Thymus (tissue), 11 donors: ENCODE data around the gene R3HDM4. TPM values are rescaled to one million over a fixed set of nuclear protein-coding genes. Genes with fewer than 3 reads are reported as not detected.
A peak's percentile ranks its signal among the peaks of the same experiment; 100 is the strongest.

Experiments used
- DNase-seq, 9 donors: peaks; one replicate each; pipeline ENCODE4 v3.0.0-alpha.2; 2013; ENCODE audit warnings: low spot score in 9 of 9, low read depth in 6 of 9, missing footprints in 1 of 9
- H3K27ac ChIP-seq, 2 donors: one replicate each; pipeline ENCODE4 v1.5.1; 2013; ENCODE audit warnings: control low read depth in 1 of 2, low read depth in 1 of 2, low read length in 1 of 2, mild to moderate bottlenecking in 1 of 2, moderate library complexity in 1 of 2
- H3K27me3 ChIP-seq, 2 donors: one replicate each; pipeline ENCODE4 v1.5.1; 2013; ENCODE audit warnings: low read length in 1 of 2; ENCODE audit not compliant: control insufficient read depth in 2 of 2, insufficient read depth in 1 of 2
- H3K36me3 ChIP-seq, 2 donors: one replicate each; pipeline ENCODE4 v1.5.1; 2013; ENCODE audit warnings: low read length in 1 of 2, mild to moderate bottlenecking in 1 of 2, moderate library complexity in 1 of 2; ENCODE audit not compliant: control insufficient read depth in 2 of 2, insufficient read depth in 2 of 2
- H3K4me1 ChIP-seq, 2 donors: one replicate each; pipeline ENCODE4 v1.5.1; 2013; ENCODE audit warnings: low read length in 2 of 2; ENCODE audit not compliant: control insufficient read depth in 2 of 2, insufficient read depth in 2 of 2
- H3K4me3 ChIP-seq, 2 donors: one replicate each; pipeline ENCODE4 v1.5.1; 2013; ENCODE audit warnings: low read length in 2 of 2, control low read depth in 1 of 2, mild to moderate bottlenecking in 1 of 2
- H3K9me3 ChIP-seq, 2 donors: one replicate each; pipeline ENCODE4 v1.5.1; 2013; ENCODE audit warnings: low read length in 1 of 2, mild to moderate bottlenecking in 1 of 2; ENCODE audit not compliant: control insufficient read depth in 2 of 2, insufficient read depth in 1 of 2
- WGBS: extraction: QIAGEN DNeasy Blood & Tissue Kit; methylation state at CpG from one replicate; pipeline ENCODE4 v1.1.7; 2013; 5-methylcytosine and 5-hydroxymethylcytosine counted together
- polyA plus RNA-seq: library from polyadenylated mRNA; stranded (reverse); fragments of 200-250 nt; gene quantifications from one replicate; pipeline ENCODE4 v1.2.3, GENCODE V29; 2013
- total RNA-seq: library from RNA; stranded (reverse); fragments of 120-200 nt; gene quantifications from one replicate; pipeline ENCODE4 v1.2.4, GENCODE V29; 2013
- donor health status: healthy.

The R3HDM4 gene
- total and polyA plus RNA-seq, 2 donors = 25.7 to 102 TPM

DNA sequence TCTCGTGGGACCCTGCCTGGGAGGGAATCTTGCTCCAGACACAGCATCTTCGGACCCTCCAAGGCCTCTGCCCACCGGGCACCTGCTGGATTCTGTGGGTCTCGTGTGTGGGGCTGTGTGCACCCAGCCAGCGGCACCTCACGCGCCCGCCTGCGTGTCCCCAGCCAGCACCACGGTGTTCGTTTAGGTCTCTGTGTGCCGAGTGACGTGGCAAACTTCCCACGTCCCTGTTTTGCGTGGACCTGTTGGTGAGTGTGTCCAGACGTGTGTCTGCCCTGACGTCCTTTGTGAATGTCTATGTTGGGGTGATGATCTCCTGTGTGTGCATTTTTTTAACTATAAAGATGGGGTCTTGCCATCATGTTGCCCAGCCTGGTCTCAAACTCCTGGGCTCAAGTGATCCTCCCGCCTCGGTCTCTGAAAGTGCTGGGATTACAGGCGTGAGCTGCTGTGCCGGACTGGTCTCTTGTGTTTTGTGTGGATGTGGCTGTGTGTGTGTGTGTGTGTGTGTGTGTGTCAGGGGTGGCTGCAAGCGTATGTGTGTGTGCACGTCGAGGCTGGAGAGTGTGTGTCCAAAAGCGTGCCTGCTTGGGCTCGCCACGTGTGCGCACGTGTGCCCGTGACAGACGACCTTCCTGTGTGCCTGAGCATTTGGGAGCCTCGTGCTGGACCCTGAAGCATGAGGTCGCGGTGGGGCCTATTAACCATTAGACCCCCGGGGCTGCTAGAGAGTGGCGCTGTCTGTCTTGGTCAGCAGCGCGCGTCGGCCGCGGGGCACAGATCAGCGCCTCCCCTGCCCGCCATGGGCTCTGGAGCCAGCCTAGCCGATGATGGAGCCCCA is 28.5 kb upstream of the R3HDM4 start:
- WGBS = 83% methylated on average over 45 of the region's 45 CpGs
- peaks cover 8 to 18% of the 10 kb centered on the region in 2 donors for H3K36me3 ChIP-seq

DNA sequence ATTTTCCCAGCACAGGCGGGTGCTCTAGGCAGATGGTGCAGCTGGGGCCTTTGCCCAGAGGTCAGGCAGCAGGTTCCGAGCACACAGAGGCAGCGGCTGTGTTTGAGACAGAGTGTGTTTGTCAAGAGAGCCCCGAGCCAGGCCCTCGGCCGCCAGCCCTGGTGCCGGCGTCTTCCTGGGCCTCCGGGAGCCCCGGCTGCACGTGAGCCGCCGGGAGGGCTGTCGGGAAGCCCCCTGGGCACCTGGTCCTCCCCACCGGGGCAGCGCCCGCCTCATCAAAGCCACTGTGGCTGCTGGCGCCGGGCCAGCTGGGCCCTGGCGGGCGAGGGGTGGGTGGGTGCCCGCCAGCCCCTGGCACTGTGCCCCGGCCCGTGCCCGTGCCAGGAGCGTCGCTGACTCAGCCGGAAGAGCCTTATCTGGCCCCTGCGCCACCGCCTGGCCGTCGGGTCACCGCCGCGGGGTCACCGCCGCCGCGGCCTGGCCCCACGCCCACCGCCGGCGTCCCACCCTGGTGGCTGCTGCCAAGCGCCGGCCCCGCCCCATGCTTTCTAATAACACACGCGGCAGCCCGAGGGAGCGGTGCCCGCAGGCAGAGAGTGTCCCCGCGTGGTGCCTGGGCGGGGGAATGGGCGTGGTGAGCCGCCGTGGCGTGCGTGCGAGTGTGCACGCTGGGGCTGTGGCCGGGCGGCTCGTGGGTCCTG is 27.7 kb upstream of the R3HDM4 start:
- H3K9me3 ChIP-seq = peaks cover 0 to 16% of the 10 kb centered on the region in 2 donors
- peaks cover 8 to 23% of the 10 kb centered on the region in 2 donors for H3K36me3 ChIP-seq
- H3K4me3 ChIP-seq = peak overlapping the region in 1 of 2 donors; percentile 44
- H3K4me1 ChIP-seq = peaks cover 0 to 10% of the 10 kb centered on the region in 2 donors
- WGBS = 4% methylated on average over 64 of the region's 64 CpGs
- H3K27ac ChIP-seq = peak overlapping the region in 1 of 2 donors; percentile 20
- no peaks in the 10 kb centered on the region for H3K27me3 ChIP-seq
- no peak for DNase-seq

More for the DNA sequence above, 28.5 kb upstream of the R3HDM4 start:
- DNase-seq = no peak
- no peak overlapping the region for H3K27ac ChIP-seq
- no peaks in the 10 kb centered on the region for H3K27me3 ChIP-seq
- peak overlapping the region in 1 of 2 donors; percentile 44 for H3K4me3 ChIP-seq
- H3K4me1 ChIP-seq = peaks cover 0 to 10% of the 10 kb centered on the region in 2 donors
- peaks cover 0 to 9% of the 10 kb centered on the region in 2 donors for H3K9me3 ChIP-seq

DNA sequence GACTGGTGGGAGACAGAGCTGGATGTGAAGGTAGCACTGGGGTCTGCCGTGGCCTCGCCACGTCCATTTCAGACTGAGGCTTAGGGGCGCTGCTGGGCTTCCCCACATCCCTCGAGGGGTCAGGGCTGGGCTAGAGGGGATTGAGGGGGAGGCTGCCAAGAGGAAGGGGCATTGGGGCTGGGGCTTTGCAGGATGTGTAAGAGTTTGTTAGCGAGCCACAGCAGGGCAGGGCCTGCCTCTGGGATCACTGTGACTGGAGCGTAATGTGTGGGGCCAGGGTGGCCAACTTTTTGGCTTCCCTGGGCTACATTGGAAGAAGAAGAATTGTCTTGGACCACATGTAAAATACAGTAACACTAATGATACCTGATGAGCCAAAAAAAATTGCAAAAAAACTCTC is 26.9 kb upstream of the R3HDM4 start:
- no peak overlapping the region for H3K4me3 ChIP-seq
- peaks cover 0 to 16% of the 10 kb centered on the region in 2 donors for H3K9me3 ChIP-seq
- H3K36me3 ChIP-seq = peaks cover 8 to 29% of the 10 kb centered on the region in 2 donors
- WGBS = over 99% methylated on average over 7 of the region's 7 CpGs
- DNase-seq = no peak
- no peak overlapping the region for H3K27ac ChIP-seq
- H3K4me1 ChIP-seq = peaks cover 1 to 10% of the 10 kb centered on the region in 2 donors
- no peaks in the 10 kb centered on the region for H3K27me3 ChIP-seq

DNA sequence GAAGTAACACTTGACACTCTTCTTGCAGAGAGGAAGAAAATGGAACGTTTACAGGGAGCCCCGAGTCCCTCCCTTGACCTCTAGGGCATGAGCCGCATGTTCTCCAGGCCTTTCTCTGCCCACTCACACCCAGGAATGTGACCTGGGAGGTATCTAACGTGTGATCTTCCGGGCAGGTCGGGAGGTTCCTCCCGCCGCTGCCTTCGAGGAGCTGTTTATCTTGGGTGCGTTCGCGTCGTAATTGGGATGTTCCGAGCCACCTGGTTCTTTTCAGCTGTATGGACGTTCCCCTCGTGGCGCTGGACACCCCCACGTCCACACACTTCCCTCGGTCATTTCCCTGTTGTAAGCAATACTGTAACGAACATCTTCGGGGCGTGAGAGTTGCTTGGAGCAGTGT is 26.4 kb upstream of the R3HDM4 start:
- DNase-seq = no peak
- Histone ChIP-seq H3K9me3 (peaks cover 0 to 16% of the 10 kb centered on the region in 2 donors), H3K27me3 (no peaks in the 10 kb centered on the region), H3K36me3 (peaks cover 8 to 31% of the 10 kb centered on the region in 2 donors), H3K27ac (no peak overlapping the region), H3K4me1 (peaks cover 6 to 10% of the 10 kb centered on the region in 2 donors), H3K4me3 (no peak overlapping the region)
- WGBS = 96% methylated on average over 22 of the region's 22 CpGs

DNA sequence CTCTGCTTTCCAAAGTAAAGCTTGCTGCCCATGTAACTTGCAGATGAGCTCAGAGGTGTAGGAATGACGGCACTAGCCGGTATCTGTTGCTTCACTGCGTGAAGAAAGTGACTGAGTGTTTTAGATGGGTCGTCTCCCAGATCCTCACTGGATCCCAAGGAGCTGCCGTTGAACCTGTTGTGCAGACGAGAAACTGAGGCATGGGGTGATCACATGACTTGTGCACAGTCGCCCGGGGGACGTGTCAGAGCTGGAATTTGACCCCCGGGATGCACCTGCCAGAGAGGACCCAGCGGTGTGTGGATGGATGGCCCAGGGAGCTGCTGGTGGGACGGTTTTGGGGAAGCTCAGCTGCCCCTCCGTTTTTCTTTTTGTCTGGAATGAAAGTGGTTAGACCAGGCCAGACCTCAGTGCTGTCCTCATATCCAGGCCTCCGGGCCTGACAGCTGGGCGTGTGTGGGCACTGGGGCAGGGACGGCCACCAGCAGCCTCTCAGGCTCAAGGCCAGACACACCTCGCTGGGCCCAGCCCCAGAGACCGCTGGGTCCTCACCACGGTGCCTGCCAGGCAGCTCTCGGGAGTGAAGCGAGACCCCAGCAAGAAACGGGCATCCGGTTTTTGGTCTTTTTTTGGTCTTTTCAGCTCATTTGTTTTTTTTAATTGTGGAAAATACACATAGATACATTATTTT is 25.4 kb upstream of the R3HDM4 start:
- H3K36me3 ChIP-seq = peaks cover 8 to 31% of the 10 kb centered on the region in 2 donors
- H3K4me3 ChIP-seq = no peak overlapping the region
- 95% methylated on average over 23 of the region's 23 CpGs for WGBS
- peaks cover 0 to 12% of the 10 kb centered on the region in 2 donors for H3K9me3 ChIP-seq
- peaks cover 10 to 17% of the 10 kb centered on the region in 2 donors for H3K4me1 ChIP-seq
- no peak overlapping the region for H3K27ac ChIP-seq
- H3K27me3 ChIP-seq = no peaks in the 10 kb centered on the region
- no peak for DNase-seq

DNA sequence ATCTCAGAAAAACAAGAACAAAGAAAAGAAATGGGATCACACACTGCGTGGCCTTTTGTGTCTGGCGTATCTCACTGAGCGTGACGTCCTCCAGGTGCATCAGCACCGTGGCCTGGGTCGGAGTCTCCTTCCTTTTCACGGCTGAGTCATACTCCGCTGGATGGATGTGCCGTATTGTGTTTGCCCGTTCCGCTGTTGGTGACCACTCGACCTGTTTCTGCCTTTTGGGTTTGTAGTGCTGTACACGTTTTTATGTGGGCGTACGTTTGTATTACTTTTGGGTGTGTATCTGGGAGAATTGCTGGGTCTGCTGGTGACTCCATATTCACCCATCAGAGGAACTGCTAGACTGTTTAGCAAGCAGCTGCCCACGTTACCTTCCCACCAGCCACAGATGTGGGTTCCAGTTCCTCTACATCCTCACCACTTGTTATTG is 24.3 kb upstream of the R3HDM4 start:
- Histone ChIP-seq H3K27me3 (no peaks in the 10 kb centered on the region), H3K4me1 (peaks cover 21 to 28% of the 10 kb centered on the region in 2 donors), H3K4me3 (no peak overlapping the region), H3K27ac (no peak overlapping the region), H3K9me3 (peaks cover 0 to 6% of the 10 kb centered on the region in 2 donors), H3K36me3 (peaks cover 5 to 28% of the 10 kb centered on the region in 2 donors)
- WGBS = 88% methylated on average over 16 of the region's 16 CpGs
- DNase-seq = no peak

DNA sequence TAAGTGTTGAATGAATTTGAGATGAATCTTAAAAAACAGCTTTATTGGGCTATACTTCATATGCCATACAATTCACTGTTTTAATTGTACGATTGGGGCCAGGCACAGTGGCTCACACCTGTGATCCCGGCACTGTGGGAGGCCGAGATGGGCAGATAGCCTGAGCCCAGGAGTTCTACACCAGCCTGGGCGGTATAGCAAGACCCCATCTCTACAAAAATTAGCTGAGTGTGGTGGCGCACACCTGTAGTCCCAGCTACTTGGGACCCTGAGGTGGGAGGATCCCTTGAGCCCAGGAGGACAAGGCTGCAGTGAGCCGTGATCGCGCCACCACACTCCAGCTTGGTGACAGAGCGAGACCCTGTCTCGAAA is 23.1 kb upstream of the R3HDM4 start:
- peaks cover 24 to 33% of the 10 kb centered on the region in 2 donors for H3K4me1 ChIP-seq
- DNase-seq = no peak
- H3K27me3 ChIP-seq = no peaks in the 10 kb centered on the region
- peaks cover 9 to 29% of the 10 kb centered on the region in 2 donors for H3K36me3 ChIP-seq
- over 99% methylated on average over 10 of the region's 10 CpGs for WGBS
- no peak overlapping the region for H3K4me3 ChIP-seq
- H3K27ac ChIP-seq = no peak overlapping the region
- H3K9me3 ChIP-seq = peaks cover 0 to 6% of the 10 kb centered on the region in 2 donors

DNA sequence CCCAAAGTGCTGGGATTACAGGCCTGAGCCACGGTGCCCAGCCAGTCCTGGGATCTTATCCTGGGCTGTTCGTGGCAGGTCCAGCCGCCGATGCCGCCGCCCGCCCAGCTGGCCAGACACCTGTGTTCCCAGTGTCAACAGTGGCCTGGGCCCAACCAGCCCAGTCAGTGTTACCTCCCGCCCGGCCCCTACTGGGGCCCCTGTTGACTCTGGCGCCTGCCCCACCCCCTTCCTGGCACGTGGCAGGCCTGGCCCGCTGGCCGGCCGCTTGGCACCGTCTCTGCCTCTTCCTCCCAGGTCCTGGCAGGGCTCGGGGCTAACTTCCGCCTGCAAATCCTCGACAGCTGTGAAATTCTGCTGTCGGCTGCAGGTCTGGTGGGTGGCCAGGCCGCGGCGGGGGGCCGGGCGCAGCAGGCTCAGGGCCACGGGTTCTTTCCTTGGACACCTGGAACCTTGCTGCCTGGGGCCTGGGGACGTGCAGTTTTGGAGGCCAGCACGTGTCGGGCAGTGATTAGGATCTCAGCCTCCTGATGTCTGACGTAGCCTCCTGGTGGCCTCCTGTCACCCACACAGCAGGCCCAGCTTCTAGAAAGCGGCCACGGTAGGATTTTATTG is 22.0 kb upstream of the R3HDM4 start:
- Histone ChIP-seq H3K36me3 (peaks cover 16 to 29% of the 10 kb centered on the region in 2 donors), H3K4me1 (peaks cover 14 to 33% of the 10 kb centered on the region in 2 donors), H3K27me3 (no peaks in the 10 kb centered on the region), H3K4me3 (no peak overlapping the region), H3K27ac (no peak overlapping the region), H3K9me3 (peaks cover 0 to 6% of the 10 kb centered on the region in 2 donors)
- DNase-seq = no peak
- 45% methylated on average over 31 of the region's 31 CpGs for WGBS
